Spleen (tissue), 11 donors: ENCODE data around the gene HDAC4. TPM values are rescaled to one million over a fixed set of nuclear protein-coding genes. Genes with fewer than 3 reads are reported as not detected.

Experiments used
- DNase-seq: peaks from one replicate; pipeline ENCODE4 v3.0.0-alpha.2; 2020
- H3K27ac ChIP-seq, 8 donors: fragments of 200-600 bp; sonication (generic) in 7 of 8; 1 replicate in 4 of 8; 2 replicates in 4 of 8; pipeline versions ENCODE4 v1.5.0 to v1.8.0; 2016 to 2021; ENCODE audit warnings: inconsistent platforms in 4 of 8, mild to moderate bottlenecking in 4 of 8, moderate library complexity in 1 of 8
- H3K27me3 ChIP-seq, 7 donors: fragments of 200-600 bp; sonication (generic) in 6 of 7; replicated peaks in 1 of 7; 1 replicate in 4 of 7; 2 replicates in 3 of 7; pipeline versions ENCODE4 v1.5.0 to v1.8.0; 2016 to 2021; ENCODE audit warnings: inconsistent platforms in 3 of 7, mild to moderate bottlenecking in 1 of 7
- H3K36me3 ChIP-seq, 6 donors: fragments of 200-600 bp; sonication (generic) in 5 of 6; 1 replicate in 4 of 6; 2 replicates in 2 of 6; pipeline versions ENCODE4 v1.5.0 to v1.8.0; 2016 to 2021; ENCODE audit warnings: inconsistent platforms in 2 of 6
- H3K4me1 ChIP-seq, 6 donors: fragments of 200-600 bp; sonication (generic) in 5 of 6; 1 replicate in 3 of 6; 2 replicates in 3 of 6; pipeline versions ENCODE4 v1.5.0 to v1.8.0; 2016 to 2021; ENCODE audit warnings: inconsistent platforms in 3 of 6
- H3K4me3 ChIP-seq, 8 donors: fragments of 200-600 bp; sonication (generic) in 7 of 8; 1 replicate in 4 of 8; 2 replicates in 4 of 8; pipeline versions ENCODE4 v1.5.0 to v1.8.0; 2016 to 2021; ENCODE audit warnings: inconsistent platforms in 4 of 8, mild to moderate bottlenecking in 4 of 8, moderate library complexity in 2 of 8
- H3K9me3 ChIP-seq, 8 donors: fragments of 200-600 bp; sonication (generic) in 7 of 8; 1 replicate in 4 of 8; 2 replicates in 4 of 8; pipeline versions ENCODE4 v1.5.0 to v1.8.0; 2016 to 2021; ENCODE audit warnings: inconsistent platforms in 4 of 8
- POLR2A ChIP-seq, 3 donors: fragments of 450-650 bp; IDR thresholded peaks; one replicate each; pipeline ENCODE4 v1.5.1; 2017; ENCODE audit warnings: antibody characterized with exemption in 3 of 3, mild to moderate bottlenecking in 1 of 3
- POLR2AphosphoS5 ChIP-seq, 3 donors: sonication (generic); formaldehyde crosslinking; IDR thresholded peaks; one replicate each; pipeline ENCODE4 v1.5.1; 2017; ENCODE audit warnings: antibody characterized with exemption in 3 of 3
- WGBS, 5 donors: extraction: QIAGEN DNeasy Blood & Tissue Kit in 3 of 5; methylation state at CpG; one replicate each; pipeline versions ENCODE4 v1.1.5 to v1.1.7; 2013 to 2018; 5-methylcytosine and 5-hydroxymethylcytosine counted together
- intact Hi-C: fragments of 100-400 bp; cut with DNase I; formaldehyde crosslinking; loops from one replicate; pipeline ENCODE4 v1.15.0; 2023; ENCODE audit warnings: low total_unique reads
- polyA plus RNA-seq, 3 donors: library from polyadenylated mRNA; stranded (reverse); fragments of 200-250 nt; gene quantifications; one replicate each; pipeline ENCODE4 v1.2.1, GENCODE V29; 2013
- total RNA-seq, 7 donors: library from RNA; depleted of rRNA in 3 of 7; stranded (reverse); fragments of >200 nt in 3 of 7; fragmentation: NEBNext Ultra II Directional in 4 of 7; extraction: Animal tissue kit (Norgen Biotek cat#: 25700) in 4 of 7; gene quantifications; one replicate each; pipeline versions ENCODE4 v1.1.0 to v1.2.1, GENCODE V29; 2016 to 2021
- TF ChIP-seq, protein P1 (sequence below), 11 experiments: fragments of 200-600 bp in 7 of 11; fragments of 450-650 bp in 4 of 11; sonication (generic) in 4 of 11; IDR thresholded peaks in 8 of 11; conservative IDR thresholded peaks in 3 of 11; 1 replicate in 7 of 11; 2 replicates in 4 of 11; pipeline versions ENCODE4 v1.4.0 to v1.8.0; 2016 to 2021; ENCODE audit warnings: antibody characterized with exemption in 11 of 11, inconsistent platforms in 4 of 11, mild to moderate bottlenecking in 1 of 11
- donor health status: healthy with polysubstance abuse.
- donor health status: DM: no; HTN: no; CAD: no; lungs with moderate emphysema.
- donor health status: DM: no; HTN: no; CAD: no.
- donor health status: Bipolar disorder and iron deficiency.
- donor health status: healthy.
- donor health status: DM: no; HTN: no; CAD: no.
- donor health status: DM: yes; HTN: yes; CAD: no.

Gene HDAC4
- total and polyA plus RNA-seq, 10 donors, result 3.2 to 122 (median 69.5) TPM

- WGBS, 5 donors, result 93 to 97% (median 94%) methylated on average over 23 of the region's 23 CpGs
- H3K27ac ChIP-seq, result no peak overlapping the region
- no peak overlapping the region for H3K4me3 ChIP-seq
- peaks cover 7 to 34% (median 13%) of the 10 kb centered on the region in 6 donors for H3K4me1 ChIP-seq
- no peak for DNase-seq
- intact Hi-C loops, result no loop called here
- TF ChIP-seq, protein P1, sequence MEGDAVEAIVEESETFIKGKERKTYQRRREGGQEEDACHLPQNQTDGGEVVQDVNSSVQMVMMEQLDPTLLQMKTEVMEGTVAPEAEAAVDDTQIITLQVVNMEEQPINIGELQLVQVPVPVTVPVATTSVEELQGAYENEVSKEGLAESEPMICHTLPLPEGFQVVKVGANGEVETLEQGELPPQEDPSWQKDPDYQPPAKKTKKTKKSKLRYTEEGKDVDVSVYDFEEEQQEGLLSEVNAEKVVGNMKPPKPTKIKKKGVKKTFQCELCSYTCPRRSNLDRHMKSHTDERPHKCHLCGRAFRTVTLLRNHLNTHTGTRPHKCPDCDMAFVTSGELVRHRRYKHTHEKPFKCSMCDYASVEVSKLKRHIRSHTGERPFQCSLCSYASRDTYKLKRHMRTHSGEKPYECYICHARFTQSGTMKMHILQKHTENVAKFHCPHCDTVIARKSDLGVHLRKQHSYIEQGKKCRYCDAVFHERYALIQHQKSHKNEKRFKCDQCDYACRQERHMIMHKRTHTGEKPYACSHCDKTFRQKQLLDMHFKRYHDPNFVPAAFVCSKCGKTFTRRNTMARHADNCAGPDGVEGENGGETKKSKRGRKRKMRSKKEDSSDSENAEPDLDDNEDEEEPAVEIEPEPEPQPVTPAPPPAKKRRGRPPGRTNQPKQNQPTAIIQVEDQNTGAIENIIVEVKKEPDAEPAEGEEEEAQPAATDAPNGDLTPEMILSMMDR (IDR thresholded peaks at IDR 0.05 in 8 of 11, conservative IDR thresholded peaks at IDR 0.05 in 3 of 11), result no peak
- TF ChIP-seq POLR2AphosphoS5 (IDR thresholded peaks at IDR 0.05) (no peak), POLR2A (IDR thresholded peaks at IDR 0.05) (no peak)
- peaks cover 0 to 40% (median 1%) of the 10 kb centered on the region in 6 donors for H3K36me3 ChIP-seq
- H3K27me3 ChIP-seq, result no peaks in the 10 kb centered on the region
- no peaks in the 10 kb centered on the region for H3K9me3 ChIP-seq
These were observed 56.6 kb downstream of the HDAC4 start for GRCh38 chr2:239343946-239344856.

DNA sequence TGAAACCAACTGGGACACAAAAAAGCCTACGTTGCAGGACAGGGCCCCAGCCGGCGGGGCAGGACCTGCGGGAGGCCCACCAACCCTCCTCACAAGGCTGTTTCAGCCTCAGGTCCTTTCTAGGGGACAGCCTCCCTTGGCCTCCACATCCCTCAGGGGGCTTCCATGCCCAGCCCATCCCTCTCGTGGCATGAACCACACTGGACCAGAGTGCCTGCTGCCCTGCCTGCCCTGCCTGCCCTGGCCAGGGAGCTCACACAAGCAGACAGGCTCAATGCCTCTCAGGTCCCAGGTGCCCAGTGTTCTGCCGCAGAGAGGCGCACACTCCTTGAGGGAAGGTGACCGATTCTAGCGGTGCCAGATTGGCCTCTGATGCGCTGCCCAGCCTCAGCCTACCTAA lies 57.4 kb downstream of the HDAC4 start:
- TF ChIP-seq POLR2AphosphoS5 (IDR thresholded peaks at IDR 0.05), result no peak
- TF ChIP-seq, protein P1 (IDR thresholded peaks at IDR 0.05 in 8 of 11, conservative IDR thresholded peaks at IDR 0.05 in 3 of 11), result no peak
- TF ChIP-seq POLR2A (IDR thresholded peaks at IDR 0.05), result no peak
- no peak for DNase-seq
- H3K4me1 ChIP-seq, result peaks cover 7 to 39% (median 14%) of the 10 kb centered on the region in 6 donors
- no peak overlapping the region for H3K27ac ChIP-seq
- no peaks in the 10 kb centered on the region for H3K27me3 ChIP-seq
- intact Hi-C loops, result no loop called here
- H3K4me3 ChIP-seq, result no peak overlapping the region
- H3K36me3 ChIP-seq, result peaks cover 0 to 39% (median 0%) of the 10 kb centered on the region in 6 donors
- WGBS, 5 donors, result 96 to 98% (median 97%) methylated on average over 9 to 10 of the region's 10 CpGs
- no peaks in the 10 kb centered on the region for H3K9me3 ChIP-seq

- DNase-seq, result no peak
- Histone ChIP-seq H3K9me3 (no peaks in the 10 kb centered on the region), H3K27ac (peak overlapping the region in 5 of 8 donors; percentile 29 to 54 (median 51)), H3K4me1 (peaks cover 7 to 51% (median 18%) of the 10 kb centered on the region in 6 donors), H3K36me3 (peaks cover 0 to 34% (median 0%) of the 10 kb centered on the region in 6 donors), H3K27me3 (no peaks in the 10 kb centered on the region), H3K4me3 (no peak overlapping the region)
- TF ChIP-seq POLR2A (IDR thresholded peaks at IDR 0.05) (no peak), POLR2AphosphoS5 (IDR thresholded peaks at IDR 0.05) (no peak)
- TF ChIP-seq, protein P1 (IDR thresholded peaks at IDR 0.05 in 8 of 11, conservative IDR thresholded peaks at IDR 0.05 in 3 of 11), result no peak
- intact Hi-C loops, result no loop called here
- WGBS, 5 donors, result 93 to 98% (median 95%) methylated on average over 2 of the region's 2 CpGs
These were observed 59.0 kb downstream of the HDAC4 start for GRCh38 chr2:239341840-239342239.

DNA sequence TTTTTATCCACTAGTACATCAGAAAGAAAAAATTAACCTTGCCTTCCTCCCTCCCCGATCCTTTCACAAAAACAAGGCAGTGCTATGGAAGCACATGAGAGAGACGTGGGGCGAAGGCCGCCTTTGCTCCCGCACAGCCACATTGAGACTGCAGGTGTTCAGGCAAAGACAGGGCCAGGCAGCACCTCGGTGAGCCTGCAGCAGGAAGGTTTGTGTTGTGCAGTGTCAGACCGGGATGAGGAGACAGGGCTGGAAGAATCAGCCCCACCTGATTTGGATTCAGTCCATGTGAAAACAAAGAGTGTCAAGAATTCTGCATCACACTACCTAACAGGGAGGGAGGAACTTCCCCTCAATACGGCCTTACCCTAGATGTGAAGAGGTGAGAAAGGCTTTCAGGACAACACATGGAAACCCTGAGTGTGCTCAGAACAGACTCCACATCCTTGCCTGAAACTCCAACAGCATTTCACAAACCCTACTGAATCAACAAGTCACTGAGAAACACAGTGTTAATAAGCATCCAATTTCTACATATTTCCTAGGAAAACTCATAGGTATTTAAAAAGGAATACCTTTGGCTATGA lies 59.6 kb downstream of the HDAC4 start:
- Histone ChIP-seq H3K4me1 (peaks cover 7 to 51% (median 18%) of the 10 kb centered on the region in 6 donors), H3K36me3 (peaks cover 0 to 34% (median 0%) of the 10 kb centered on the region in 6 donors), H3K9me3 (no peaks in the 10 kb centered on the region), H3K27ac (no peak overlapping the region), H3K4me3 (no peak overlapping the region), H3K27me3 (no peaks in the 10 kb centered on the region)
- TF ChIP-seq POLR2A (IDR thresholded peaks at IDR 0.05) (no peak), POLR2AphosphoS5 (IDR thresholded peaks at IDR 0.05) (no peak)
- TF ChIP-seq, protein P1 (IDR thresholded peaks at IDR 0.05 in 8 of 11, conservative IDR thresholded peaks at IDR 0.05 in 3 of 11), result no peak
- no peak for DNase-seq
- 84 to 90% (median 89%) methylated on average over 8 of the region's 8 CpGs for WGBS, 5 donors
- intact Hi-C loops, result no loop called here
